GM12878 (cell line): ENCODE results near the gene TNFRSF1B. TPM values are rescaled to one million over a fixed set of nuclear protein-coding genes. Genes with fewer than 3 reads are reported as not detected.

Experiments used
- ATAC-seq: fragments of 200-7000 bp; cut with Tn5 transposase; 3 replicates; pipeline ENCODE4 v1.9.1; 2020; ENCODE audit warnings: mild to moderate bottlenecking, moderate library complexity
- BruUV-seq: library from RNA; stranded (reverse); fragments of 400-500 nt; replicated peaks from 2 replicates; lab custom pipeline; 2021; lab: Mats Ljungman, UMichigan
- CTCF ChIA-PET: fragments of 300-600 bp; sonication (Branson Sonifier 250); formaldehyde crosslinking; extraction: SDS; loops from one replicate; lab custom pipeline; 2021; ENCODE audit warnings: inconsistent platforms; lab: Yijun Ruan, JAX
- POLR2A ChIA-PET: fragments of 350-600 bp; formaldehyde crosslinking; extraction: SDS; loops from one replicate; lab custom pipeline; 2021; ENCODE audit warnings: inconsistent platforms; lab: Charles Lee
- RAD21 ChIA-PET: fragments of 300-600 bp; sonication (Branson Sonifier 250); formaldehyde crosslinking; loops from one replicate; lab custom pipeline; 2023; ENCODE audit warnings: antibody characterized with exemption; ENCODE audit not compliant: unreplicated experiment; lab: Charles Lee
- SMC1A ChIA-PET: fragments of 300-600 bp; sonication (Branson Sonifier 250); formaldehyde crosslinking; loops from one replicate; lab custom pipeline; 2023; ENCODE audit not compliant: unreplicated experiment, uncharacterized antibody; lab: Charles Lee
- DNase-seq: peaks from one replicate; pipeline ENCODE4 v3.0.0-alpha.2; 2011; ENCODE audit warnings: low read depth, low spot score
- FAIRE-seq: peaks from 3 replicates; lab custom pipeline; 2011; peaks lifted over from hg19 to GRCh38; lab: Jason Lieb, UNC
- H2AFZ ChIP-seq: 2 replicates; pipeline ENCODE4 v1.6.0; 2011; ENCODE audit warnings: low read depth, low read length, control low read depth; ENCODE audit not compliant: control insufficient read depth
- H3K27ac ChIP-seq: 2 replicates; pipeline ENCODE4 v1.5.1; 2011; ENCODE audit warnings: control low read depth; ENCODE audit not compliant: control insufficient read depth, insufficient read depth
- H3K27me3 ChIP-seq, 2 experiments: replicated peaks in 1 of 2; 2 replicates each; pipeline versions ENCODE4 v1.6.0 to v1.6.1; 2011; ENCODE audit warnings: low read length in 1 of 2; ENCODE audit not compliant: control insufficient read depth in 2 of 2, insufficient read depth in 2 of 2
- H3K36me3 ChIP-seq, 2 experiments: 2 replicates each; pipeline ENCODE4 v1.5.1; 2011; ENCODE audit warnings: low read length in 1 of 2; ENCODE audit not compliant: control insufficient read depth in 2 of 2, insufficient read depth in 2 of 2
- H3K4me1 ChIP-seq: 2 replicates; pipeline ENCODE4 v1.6.1; 2011; ENCODE audit warnings: mild to moderate bottlenecking, low read length, moderate library complexity, mixed read lengths; ENCODE audit not compliant: control insufficient read depth, insufficient read depth
- H3K4me2 ChIP-seq: 2 replicates; pipeline ENCODE4 v1.6.0; 2011; ENCODE audit warnings: control low read depth; ENCODE audit not compliant: control insufficient read depth, insufficient read depth
- H3K4me3 ChIP-seq: fragments of 200-600 bp; sonication (generic); 2 replicates; pipeline ENCODE4 v1.5.1; 2016
- H3K79me2 ChIP-seq: 2 replicates; pipeline ENCODE4 v1.6.0; 2011; ENCODE audit warnings: low read length; ENCODE audit not compliant: control insufficient read depth, insufficient read depth
- H3K9ac ChIP-seq: 2 replicates; pipeline ENCODE4 v1.8.0; 2011; ENCODE audit warnings: low read length, control low read depth, mixed read lengths; ENCODE audit not compliant: control insufficient read depth, insufficient read depth
- H3K9me3 ChIP-seq: replicated peaks from 3 replicates; pipeline ENCODE4 v1.5.1; 2011; ENCODE audit warnings: mild to moderate bottlenecking, low read length; ENCODE audit not compliant: control insufficient read depth, insufficient read depth
- H4K20me1 ChIP-seq: 2 replicates; pipeline ENCODE4 v1.6.0; 2011; ENCODE audit not compliant: control insufficient read depth, insufficient read depth
- WGBS: methylation state at CpG from one replicate; pipeline ENCODE4 v1.1.6; 2016; ENCODE audit warnings: low lambda C conversion rate; ENCODE audit not compliant: insufficient replicate concordance, insufficient coverage; ENCODE audit errors: missing lambda C conversion rate; 5-methylcytosine and 5-hydroxymethylcytosine counted together
- in situ Hi-C: fragments of 300-500 bp; cut with MboI; formaldehyde crosslinking; loops from 9 replicates; pipeline ENCODE4 v1.14.3; 2018; ENCODE audit warnings: mixed read lengths
- intact Hi-C: fragments of 100-400 bp; cut with micrococcal nuclease; formaldehyde crosslinking; loops from one replicate; pipeline ENCODE4 v1.14.2; 2022; ENCODE audit not compliant: unreplicated experiment
- polyA plus RNA-seq, 11 experiments: library from polyadenylated mRNA; depleted of rRNA in 4 of 11; unstranded in 6 of 11; stranded (reverse) in 5 of 11; fragments of >200 nt; fragmentation: Nextera tagmentation in 4 of 11; fragmentation: Illumina TruSeq in 1 of 11; extraction: Ambion mirVana in 4 of 11; extraction: Trizol in 1 of 11; gene quantifications; 1 replicate in 1 of 11; 2 replicates in 10 of 11; pipeline versions ENCODE4 v1.2.1 to v1.2.3, GENCODE V29; 2011 to 2016; ENCODE audit warnings: inconsistent platforms in 2 of 11, missing spikeins in 2 of 11, low read depth in 1 of 11
- total RNA-seq, 4 experiments: library from RNA; depleted of rRNA in 3 of 4; stranded (reverse); fragments of >200 nt in 3 of 4; fragmentation: Illumina TruSeq in 1 of 4; extraction: Trizol in 1 of 4; gene quantifications; 2 replicates each; pipeline versions ENCODE4 v1.2.1 to v1.2.3, GENCODE V29; 2013 to 2021
- TF ChIP-seq, protein P1 (sequence below): fragments of 450-650 bp; IDR thresholded peaks from 2 replicates; pipeline ENCODE4 v1.6.1; 2017; ENCODE audit warnings: antibody characterized with exemption, mild to moderate bottlenecking, moderate library complexity

TNFRSF1B gene
- total and polyA plus RNA-seq, 10 of the 15 experiments (the other 5 are each of a cell fraction or from before 2014, with no cell fraction given): 10.1 to 87.2 (median 37.3) TPM

DNA sequence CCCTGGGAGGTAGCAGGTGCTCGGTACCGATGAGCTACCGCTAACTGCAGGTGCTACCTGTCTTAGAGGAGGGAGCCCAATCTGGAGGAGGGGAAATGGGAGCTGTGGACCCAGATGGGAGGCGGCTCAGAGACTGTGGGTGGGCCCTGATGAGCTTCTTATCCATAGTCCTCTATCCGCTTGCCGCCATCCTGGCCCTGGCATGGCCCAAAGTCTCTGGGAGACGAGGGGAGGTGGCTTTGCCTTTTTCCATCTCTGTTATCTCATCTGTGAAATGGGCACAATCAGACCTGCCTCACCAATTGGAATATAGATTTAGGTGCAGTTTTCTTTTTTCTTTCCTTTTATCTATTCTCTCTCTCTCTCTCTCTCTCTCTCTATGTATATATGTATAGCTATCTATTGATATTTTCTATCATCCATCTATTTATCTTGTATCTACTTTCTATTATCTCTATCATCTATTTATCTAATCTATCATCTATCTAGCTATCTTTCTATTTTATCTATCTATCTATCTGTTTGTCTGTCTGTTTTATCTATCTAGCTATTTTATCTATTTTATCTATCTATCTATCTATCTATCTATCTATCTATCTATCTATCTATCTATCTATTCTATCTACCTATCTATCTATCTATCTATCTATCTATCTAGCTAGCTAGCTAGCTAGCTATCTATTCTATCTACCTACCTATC lies 16.5 kb downstream of the TNFRSF1B start:
- no peak overlapping the region for H3K27ac ChIP-seq
- intact Hi-C loops: no loop called here
- in situ Hi-C loops: no loop called here
- TF ChIP-seq, protein P1, sequence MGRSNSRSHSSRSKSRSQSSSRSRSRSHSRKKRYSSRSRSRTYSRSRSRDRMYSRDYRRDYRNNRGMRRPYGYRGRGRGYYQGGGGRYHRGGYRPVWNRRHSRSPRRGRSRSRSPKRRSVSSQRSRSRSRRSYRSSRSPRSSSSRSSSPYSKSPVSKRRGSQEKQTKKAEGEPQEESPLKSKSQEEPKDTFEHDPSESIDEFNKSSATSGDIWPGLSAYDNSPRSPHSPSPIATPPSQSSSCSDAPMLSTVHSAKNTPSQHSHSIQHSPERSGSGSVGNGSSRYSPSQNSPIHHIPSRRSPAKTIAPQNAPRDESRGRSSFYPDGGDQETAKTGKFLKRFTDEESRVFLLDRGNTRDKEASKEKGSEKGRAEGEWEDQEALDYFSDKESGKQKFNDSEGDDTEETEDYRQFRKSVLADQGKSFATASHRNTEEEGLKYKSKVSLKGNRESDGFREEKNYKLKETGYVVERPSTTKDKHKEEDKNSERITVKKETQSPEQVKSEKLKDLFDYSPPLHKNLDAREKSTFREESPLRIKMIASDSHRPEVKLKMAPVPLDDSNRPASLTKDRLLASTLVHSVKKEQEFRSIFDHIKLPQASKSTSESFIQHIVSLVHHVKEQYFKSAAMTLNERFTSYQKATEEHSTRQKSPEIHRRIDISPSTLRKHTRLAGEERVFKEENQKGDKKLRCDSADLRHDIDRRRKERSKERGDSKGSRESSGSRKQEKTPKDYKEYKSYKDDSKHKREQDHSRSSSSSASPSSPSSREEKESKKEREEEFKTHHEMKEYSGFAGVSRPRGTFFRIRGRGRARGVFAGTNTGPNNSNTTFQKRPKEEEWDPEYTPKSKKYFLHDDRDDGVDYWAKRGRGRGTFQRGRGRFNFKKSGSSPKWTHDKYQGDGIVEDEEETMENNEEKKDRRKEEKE: no peak
- TF ChIP-seq, all 136 proteins: peak for 0
- SMC1A ChIA-PET: interaction anchor here (0.8 to 2.7 kb wide), 15 partner anchors 10 to 436 kb away, joined by 3 to 26 read pairs (median 6); no protein-coding TSS in a partner anchor
- H2AFZ ChIP-seq: no peak overlapping the region
- no peaks in the 10 kb centered on the region for H3K27me3 ChIP-seq
- CTCF ChIA-PET: interaction anchor here (0.7 to 3.7 kb wide), 11 partner anchors 10 to 104 kb away, joined by 3 to 28 read pairs (median 3); no protein-coding TSS in a partner anchor
- peaks cover 29% of the 10 kb centered on the region for H3K4me1 ChIP-seq
- peaks cover 45% of the 10 kb centered on the region for H3K79me2 ChIP-seq
- POLR2A ChIA-PET: interaction anchor here (0.6 to 2.5 kb wide), 12 partner anchors 10 to 164 kb away, joined by 3 to 14 read pairs (median 3); no protein-coding TSS in a partner anchor
- H3K4me3 ChIP-seq: no peak overlapping the region
- RAD21 ChIA-PET: interaction anchor here (1.1 to 3.6 kb wide), 9 partner anchors 12 to 59 kb away, joined by 3 to 21 read pairs (median 7); no protein-coding TSS in a partner anchor
- H3K9ac ChIP-seq: no peak overlapping the region
- DNase-seq (no peak), ATAC-seq (no peak), FAIRE-seq (no peak)
- no peak overlapping the region for H3K4me2 ChIP-seq
- WGBS: 73% methylated on average over 7 of the region's 7 CpGs
- no TSS peak for BruUV-seq
- H3K36me3 ChIP-seq: peaks cover 10 to 12% of the 10 kb centered on the region in 2 experiments
- H4K20me1 ChIP-seq: peaks cover 11% of the 10 kb centered on the region; the same call in 1 of the 2 replicates
- no peaks in the 10 kb centered on the region for H3K9me3 ChIP-seq
